ENCODE data around the gene THNSL1.

THNSL1 gene

GRCh38 chr10:25059990-25060389 lies 43.6 kb downstream of the THNSL1 start:
- DNase-seq (ENCODE audit: extremely low spot score), result peak; percentile 34
- TF ChIP-seq ARNT (IDR thresholded peaks at IDR 0.05) (no peak), FOXA1 (IDR thresholded peaks at IDR 0.05) (no peak), L3MBTL2 (conservative IDR thresholded peaks at IDR 0.05) (no peak), TARDBP (IDR thresholded peaks at IDR 0.05) (no peak), HDGF (IDR thresholded peaks at IDR 0.05; ENCODE audit: borderline replicate concordance) (no peak), CTBP1 (IDR thresholded peaks at IDR 0.05; ENCODE audit: borderline replicate concordance) (no peak), SP1 (IDR thresholded peaks at IDR 0.05) (no peak)
- CTCF ChIA-PET, result no interaction called here
- POLR2A ChIA-PET, result no interaction called here

GRCh38 chr10:25061125-25061524 lies 44.7 kb downstream of the THNSL1 start:
- CTCF ChIA-PET, result no interaction called here
- DNase-seq (ENCODE audit: extremely low spot score), result no peak
- TF ChIP-seq ELF4 (IDR thresholded peaks at IDR 0.05) (no peak), CTBP1 (IDR thresholded peaks at IDR 0.05; ENCODE audit: borderline replicate concordance) (no peak), ARNT (IDR thresholded peaks at IDR 0.05) (no peak), LEF1 (IDR thresholded peaks at IDR 0.05; ENCODE audit: borderline replicate concordance) (no peak), ZNF384 (IDR thresholded peaks at IDR 0.05) (no peak), FOXK2 (IDR thresholded peaks at IDR 0.05) (no peak), SP1 (IDR thresholded peaks at IDR 0.05) (no peak), FOXA1 (IDR thresholded peaks at IDR 0.05) (no peak), FOXM1 (IDR thresholded peaks at IDR 0.05; ENCODE audit: borderline replicate concordance) (no peak), TARDBP (IDR thresholded peaks at IDR 0.05) (no peak)
- TF ChIP-seq, protein P1, sequence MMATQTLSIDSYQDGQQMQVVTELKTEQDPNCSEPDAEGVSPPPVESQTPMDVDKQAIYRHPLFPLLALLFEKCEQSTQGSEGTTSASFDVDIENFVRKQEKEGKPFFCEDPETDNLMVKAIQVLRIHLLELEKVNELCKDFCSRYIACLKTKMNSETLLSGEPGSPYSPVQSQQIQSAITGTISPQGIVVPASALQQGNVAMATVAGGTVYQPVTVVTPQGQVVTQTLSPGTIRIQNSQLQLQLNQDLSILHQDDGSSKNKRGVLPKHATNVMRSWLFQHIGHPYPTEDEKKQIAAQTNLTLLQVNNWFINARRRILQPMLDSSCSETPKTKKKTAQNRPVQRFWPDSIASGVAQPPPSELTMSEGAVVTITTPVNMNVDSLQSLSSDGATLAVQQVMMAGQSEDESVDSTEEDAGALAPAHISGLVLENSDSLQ (IDR thresholded peaks at IDR 0.05), result no peak
- POLR2A ChIA-PET, result no interaction called here

DNA sequence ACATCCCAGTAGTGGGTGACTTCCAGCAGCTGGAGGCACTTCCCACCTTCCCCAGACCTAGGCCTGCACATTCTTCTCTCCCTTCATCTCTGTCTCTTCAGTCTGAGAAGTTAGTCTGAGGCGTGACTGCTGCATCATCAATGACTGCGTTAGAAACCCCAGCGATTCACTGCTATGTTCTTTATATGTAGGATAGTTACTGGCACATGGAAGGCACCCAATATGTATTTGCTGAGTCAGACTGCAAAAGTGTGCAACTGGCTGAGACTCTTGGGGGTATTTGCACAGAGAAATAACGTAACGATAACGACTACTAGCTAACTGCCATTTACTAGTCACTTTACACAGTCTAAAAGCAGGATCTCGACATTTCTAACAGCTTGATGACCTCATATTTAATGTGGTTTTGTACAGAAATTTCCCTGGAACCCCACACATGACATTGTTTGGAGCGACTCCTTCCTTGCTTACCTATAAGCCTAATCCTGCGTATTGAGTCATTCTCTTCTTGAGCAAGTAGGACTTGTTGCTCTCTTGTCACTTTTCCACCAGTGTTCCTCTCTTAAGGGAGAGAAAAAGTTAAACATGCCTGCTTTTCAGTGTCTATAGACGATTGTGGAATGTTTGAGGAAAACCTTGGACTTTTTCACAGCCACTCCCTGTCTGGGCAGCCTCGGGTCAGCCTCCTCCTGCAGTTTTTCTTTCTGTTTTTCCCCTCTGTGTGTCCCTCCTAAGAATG lies 45.5 kb downstream of the THNSL1 start:
- no peak for DNase-seq (ENCODE audit: extremely low spot score)
- TF ChIP-seq LEF1 (IDR thresholded peaks at IDR 0.05; ENCODE audit: borderline replicate concordance) (no peak), FOXA1 (IDR thresholded peaks at IDR 0.05) (no peak), FOXK2 (IDR thresholded peaks at IDR 0.05) (no peak), ARNT (IDR thresholded peaks at IDR 0.05) (no peak), SP1 (IDR thresholded peaks at IDR 0.05) (no peak), HDGF (IDR thresholded peaks at IDR 0.05; ENCODE audit: borderline replicate concordance) (no peak), ZNF384 (IDR thresholded peaks at IDR 0.05) (no peak)
- TF ChIP-seq, protein P1 (IDR thresholded peaks at IDR 0.05), result no peak

DNA sequence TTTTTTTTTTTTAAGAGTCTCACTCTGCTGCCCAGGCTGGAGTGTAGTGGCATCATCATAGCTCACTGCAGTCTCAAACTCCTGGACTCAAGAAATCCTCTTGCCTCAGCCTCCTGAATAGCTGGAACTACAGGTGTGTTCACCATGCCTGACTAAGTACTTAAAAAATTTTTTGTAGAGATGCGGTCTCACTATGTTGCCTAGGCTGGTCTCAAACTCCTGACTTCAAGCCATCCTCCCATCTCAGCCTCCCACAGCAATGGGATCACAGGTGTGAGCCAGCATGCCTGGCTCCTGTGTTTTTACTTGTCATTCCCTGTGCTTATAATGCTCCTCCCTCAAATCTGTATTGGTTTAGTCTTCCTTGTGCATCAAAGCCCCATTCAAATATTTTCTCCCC lies 46.7 kb downstream of the THNSL1 start:
- ChIA-PET POLR2A (interaction anchor here (0.8 kb wide), 1 partner anchor 339 kb away, joined by 3 read pairs; no protein-coding TSS in a partner anchor), CTCF (no interaction called here)
- no peak for DNase-seq (ENCODE audit: extremely low spot score)
- no peak for TF ChIP-seq CTBP1 (IDR thresholded peaks at IDR 0.05; ENCODE audit: borderline replicate concordance)
- TF ChIP-seq ELF4 (IDR thresholded peaks at IDR 0.05), result no peak
- TF ChIP-seq L3MBTL2 (conservative IDR thresholded peaks at IDR 0.05), result no peak
- no peak for TF ChIP-seq FOXM1 (IDR thresholded peaks at IDR 0.05; ENCODE audit: borderline replicate concordance)
- no peak for TF ChIP-seq HDGF (IDR thresholded peaks at IDR 0.05; ENCODE audit: borderline replicate concordance)
- TF ChIP-seq SUZ12 (IDR thresholded peaks at IDR 0.05), result no peak
- TF ChIP-seq ARNT (IDR thresholded peaks at IDR 0.05), result no peak
- no peak for TF ChIP-seq FOXA1 (IDR thresholded peaks at IDR 0.05)
- no peak for TF ChIP-seq TARDBP (IDR thresholded peaks at IDR 0.05)
- TF ChIP-seq BHLHE40 (IDR thresholded peaks at IDR 0.05; ENCODE audit: borderline replicate concordance), result no peak
- no peak for TF ChIP-seq ZNF384 (IDR thresholded peaks at IDR 0.05)
- TF ChIP-seq, protein P1 (IDR thresholded peaks at IDR 0.05), result no peak
- no peak for TF ChIP-seq NFRKB (IDR thresholded peaks at IDR 0.05)
- TF ChIP-seq LEF1 (IDR thresholded peaks at IDR 0.05; ENCODE audit: borderline replicate concordance), result no peak
- TF ChIP-seq SP1 (IDR thresholded peaks at IDR 0.05), result no peak
- no peak for TF ChIP-seq FOXK2 (IDR thresholded peaks at IDR 0.05)

More for the DNA sequence above, 45.5 kb downstream of the THNSL1 start:
- ChIA-PET POLR2A (no interaction called here), CTCF (no interaction called here)

- ChIA-PET POLR2A (no interaction called here), CTCF (no interaction called here)
- no peak for DNase-seq (ENCODE audit: extremely low spot score)
- TF ChIP-seq LEF1 (IDR thresholded peaks at IDR 0.05; ENCODE audit: borderline replicate concordance) (no peak), FOXK2 (IDR thresholded peaks at IDR 0.05) (no peak), SP1 (IDR thresholded peaks at IDR 0.05) (no peak), SUZ12 (IDR thresholded peaks at IDR 0.05) (no peak), ARNT (IDR thresholded peaks at IDR 0.05) (no peak)
Measured at GRCh38 chr10:25063644-25064043, 47.2 kb downstream of the THNSL1 start.

DNA sequence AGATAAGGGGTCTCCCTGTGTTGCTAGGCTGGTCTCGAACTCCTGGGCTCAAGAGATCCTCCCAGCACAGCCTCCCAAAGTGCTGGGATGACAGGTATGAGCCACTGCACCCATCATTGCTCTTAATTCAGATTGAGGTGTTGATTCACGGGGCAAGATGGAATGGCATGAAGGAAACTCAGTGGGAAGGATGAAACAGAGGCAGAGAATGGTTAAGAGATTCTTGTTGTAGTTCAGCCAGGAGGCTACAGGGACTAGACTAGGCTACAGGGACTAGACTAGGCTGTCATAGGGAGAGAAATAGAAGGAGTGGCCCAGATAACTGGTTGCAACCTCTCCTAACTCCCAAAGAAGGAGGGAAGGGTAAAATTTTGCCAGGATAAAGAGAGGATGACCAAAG lies 48.0 kb downstream of the THNSL1 start:
- POLR2A ChIA-PET, result interaction anchor here (0.7 kb wide), 1 partner anchor 1319 kb away, joined by 3 read pairs; no protein-coding TSS in a partner anchor
- no peak for TF ChIP-seq ELF4 (IDR thresholded peaks at IDR 0.05)
- CTCF ChIA-PET, result no interaction called here
- no peak for DNase-seq (ENCODE audit: extremely low spot score)
